ENCODE measurements around the gene ERFL.
A peak's percentile ranks its signal among the peaks of the same experiment; 100 is the strongest.

ERFL gene

GRCh38 chr19:41957161-41957837, 29.1 kb upstream of the ERFL start:
- Histone ChIP-seq H3K4me3 (ENCODE audit: insufficient read length, low read depth) (no peak overlapping the region), H3K36me3 (ENCODE audit: insufficient read depth, insufficient read length, low read length) (peaks cover 19% of the 10 kb centered on the region), H3K9me3 (ENCODE audit: insufficient read depth, low read length) (no peaks in the 10 kb centered on the region), H3K4me1 (ENCODE audit: insufficient read depth, insufficient read length) (peaks cover 5% of the 10 kb centered on the region), H3K9ac (ENCODE audit: insufficient read length, low read depth) (peak overlapping the region; percentile 65), H3K27me3 (ENCODE audit: insufficient read depth, insufficient read length) (no peaks in the 10 kb centered on the region)
- DNase-seq (ENCODE audit: low read depth, low spot score): no peak
- no peak for TF ChIP-seq YY1 (IDR thresholded peaks at IDR 0.05; ENCODE audit: insufficient read depth, insufficient read length)
- TF ChIP-seq ZNF274 (IDR thresholded peaks at IDR 0.05; ENCODE audit: low read depth, low read length): no peak
- no peak for TF ChIP-seq SUZ12 (IDR thresholded peaks at IDR 0.05; ENCODE audit: extremely low read depth, insufficient read depth, insufficient read length)

- H3K9ac ChIP-seq (ENCODE audit: insufficient read length, low read depth): no peak overlapping the region
- peaks cover 5% of the 10 kb centered on the region for H3K4me1 ChIP-seq (ENCODE audit: insufficient read depth, insufficient read length)
- TF ChIP-seq ZNF274 (IDR thresholded peaks at IDR 0.05; ENCODE audit: low read depth, low read length) (no peak), YY1 (IDR thresholded peaks at IDR 0.05; ENCODE audit: insufficient read depth, insufficient read length) (no peak), SUZ12 (IDR thresholded peaks at IDR 0.05; ENCODE audit: extremely low read depth, insufficient read depth, insufficient read length) (no peak)
- no peak for DNase-seq (ENCODE audit: low read depth, low spot score)
- H3K9me3 ChIP-seq (ENCODE audit: insufficient read depth, low read length): no peaks in the 10 kb centered on the region
- H3K4me3 ChIP-seq (ENCODE audit: insufficient read length, low read depth): no peak overlapping the region
- no peaks in the 10 kb centered on the region for H3K27me3 ChIP-seq (ENCODE audit: insufficient read depth, insufficient read length)
- H3K36me3 ChIP-seq (ENCODE audit: insufficient read depth, insufficient read length, low read length): peaks cover 19% of the 10 kb centered on the region
Observed at GRCh38 chr19:41956621-41957020, 28.4 kb upstream of the ERFL start.

- TF ChIP-seq SUZ12 (IDR thresholded peaks at IDR 0.05; ENCODE audit: extremely low read depth, insufficient read depth, insufficient read length) (no peak), YY1 (IDR thresholded peaks at IDR 0.05; ENCODE audit: insufficient read depth, insufficient read length) (no peak), ZNF274 (IDR thresholded peaks at IDR 0.05; ENCODE audit: low read depth, low read length) (no peak)
- Histone ChIP-seq H3K4me3 (ENCODE audit: insufficient read length, low read depth) (no peak overlapping the region), H3K27me3 (ENCODE audit: insufficient read depth, insufficient read length) (no peaks in the 10 kb centered on the region), H3K4me1 (ENCODE audit: insufficient read depth, insufficient read length) (peaks cover 5% of the 10 kb centered on the region), H3K9me3 (ENCODE audit: insufficient read depth, low read length) (no peaks in the 10 kb centered on the region), H3K9ac (ENCODE audit: insufficient read length, low read depth) (no peak overlapping the region), H3K36me3 (ENCODE audit: insufficient read depth, insufficient read length, low read length) (peaks cover 19% of the 10 kb centered on the region)
- no peak for DNase-seq (ENCODE audit: low read depth, low spot score)
Observed at GRCh38 chr19:41955521-41955920, 27.3 kb upstream of the ERFL start.

- Histone ChIP-seq H3K36me3 (ENCODE audit: insufficient read depth, insufficient read length, low read length) (peaks cover 13% of the 10 kb centered on the region), H3K27me3 (ENCODE audit: insufficient read depth, insufficient read length) (no peaks in the 10 kb centered on the region), H3K4me3 (ENCODE audit: insufficient read length, low read depth) (no peak overlapping the region), H3K9ac (ENCODE audit: insufficient read length, low read depth) (peak overlapping the region; percentile 47), H3K4me1 (ENCODE audit: insufficient read depth, insufficient read length) (no peaks in the 10 kb centered on the region), H3K9me3 (ENCODE audit: insufficient read depth, low read length) (no peaks in the 10 kb centered on the region)
- TF ChIP-seq SUZ12 (IDR thresholded peaks at IDR 0.05; ENCODE audit: extremely low read depth, insufficient read depth, insufficient read length) (no peak), YY1 (IDR thresholded peaks at IDR 0.05; ENCODE audit: insufficient read depth, insufficient read length) (no peak), ZNF274 (IDR thresholded peaks at IDR 0.05; ENCODE audit: low read depth, low read length) (no peak)
- peak; percentile 62 for DNase-seq (ENCODE audit: low read depth, low spot score)
Observed at GRCh38 chr19:41951686-41952172, 23.5 kb upstream of the ERFL start.

DNA sequence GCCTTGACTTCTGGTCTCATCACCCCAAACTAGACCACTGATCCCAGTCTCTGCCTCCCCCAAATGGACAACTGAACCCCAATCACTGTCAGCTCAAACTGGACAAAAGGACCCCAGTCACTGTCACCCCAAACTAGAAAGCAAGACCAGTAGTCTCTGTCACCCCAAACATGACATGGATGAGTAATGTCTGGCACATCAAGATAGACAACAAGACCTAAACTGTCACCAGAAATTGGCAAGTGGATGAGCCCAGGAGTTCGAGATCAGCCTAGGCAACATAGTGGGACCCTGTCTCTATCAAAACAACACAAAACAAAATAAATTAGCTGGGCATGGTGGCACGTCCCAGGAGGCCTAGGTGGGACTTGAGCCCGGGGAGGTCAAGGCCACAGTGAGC, 18.8 kb upstream of the ERFL start:
- Histone ChIP-seq H3K4me1 (ENCODE audit: insufficient read depth, insufficient read length) (no peaks in the 10 kb centered on the region), H3K9ac (ENCODE audit: insufficient read length, low read depth) (no peak overlapping the region), H3K9me3 (ENCODE audit: insufficient read depth, low read length) (no peaks in the 10 kb centered on the region), H3K4me3 (ENCODE audit: insufficient read length, low read depth) (no peak overlapping the region), H3K27me3 (ENCODE audit: insufficient read depth, insufficient read length) (no peaks in the 10 kb centered on the region), H3K36me3 (ENCODE audit: insufficient read depth, insufficient read length, low read length) (no peaks in the 10 kb centered on the region)
- TF ChIP-seq YY1 (IDR thresholded peaks at IDR 0.05; ENCODE audit: insufficient read depth, insufficient read length): no peak
- TF ChIP-seq ZNF274 (IDR thresholded peaks at IDR 0.05; ENCODE audit: low read depth, low read length): no peak
- DNase-seq (ENCODE audit: low read depth, low spot score): no peak

- Histone ChIP-seq H3K9ac (ENCODE audit: insufficient read length, low read depth) (no peak overlapping the region), H3K9me3 (ENCODE audit: insufficient read depth, low read length) (no peaks in the 10 kb centered on the region), H3K4me3 (ENCODE audit: insufficient read length, low read depth) (no peak overlapping the region), H3K27me3 (ENCODE audit: insufficient read depth, insufficient read length) (peaks cover 12% of the 10 kb centered on the region), H3K36me3 (ENCODE audit: insufficient read depth, insufficient read length, low read length) (no peaks in the 10 kb centered on the region), H3K4me1 (ENCODE audit: insufficient read depth, insufficient read length) (no peaks in the 10 kb centered on the region)
- DNase-seq (ENCODE audit: low read depth, low spot score): no peak
- no peak for TF ChIP-seq SUZ12 (IDR thresholded peaks at IDR 0.05; ENCODE audit: extremely low read depth, insufficient read depth, insufficient read length)
- no peak for TF ChIP-seq YY1 (IDR thresholded peaks at IDR 0.05; ENCODE audit: insufficient read depth, insufficient read length)
- no peak for TF ChIP-seq ZNF274 (IDR thresholded peaks at IDR 0.05; ENCODE audit: low read depth, low read length)
Observed at GRCh38 chr19:41945135-41945766, 17.0 kb upstream of the ERFL start.

DNA sequence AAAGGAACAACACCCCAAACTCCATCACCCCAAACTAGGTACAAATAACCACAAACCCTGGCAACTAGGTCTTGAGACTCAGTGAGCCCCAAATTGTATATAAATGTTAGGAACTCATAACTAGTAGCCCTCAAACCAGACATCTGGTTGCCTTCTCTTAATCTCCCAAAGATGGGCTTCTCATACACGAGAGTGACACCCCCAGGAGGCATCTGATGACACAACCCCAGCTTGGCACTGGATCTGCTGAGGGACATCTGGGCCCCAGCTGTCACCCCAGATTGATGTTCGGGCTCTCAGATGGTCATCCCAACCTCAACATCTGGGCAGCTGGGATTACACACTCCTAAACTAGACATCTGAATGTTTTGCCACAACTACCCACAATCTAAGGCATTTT, 16.1 kb upstream of the ERFL start:
- Histone ChIP-seq H3K27me3 (ENCODE audit: insufficient read depth, insufficient read length) (peaks cover 12% of the 10 kb centered on the region), H3K4me3 (ENCODE audit: insufficient read length, low read depth) (no peak overlapping the region), H3K9ac (ENCODE audit: insufficient read length, low read depth) (no peak overlapping the region), H3K9me3 (ENCODE audit: insufficient read depth, low read length) (no peaks in the 10 kb centered on the region), H3K36me3 (ENCODE audit: insufficient read depth, insufficient read length, low read length) (no peaks in the 10 kb centered on the region), H3K4me1 (ENCODE audit: insufficient read depth, insufficient read length) (no peaks in the 10 kb centered on the region)
- DNase-seq (ENCODE audit: low read depth, low spot score): no peak
- TF ChIP-seq YY1 (IDR thresholded peaks at IDR 0.05; ENCODE audit: insufficient read depth, insufficient read length): no peak
- no peak for TF ChIP-seq ZNF274 (IDR thresholded peaks at IDR 0.05; ENCODE audit: low read depth, low read length)
- no peak for TF ChIP-seq SUZ12 (IDR thresholded peaks at IDR 0.05; ENCODE audit: extremely low read depth, insufficient read depth, insufficient read length)

All from NT2/D1 (cell line).